K562 (cell line): Measurements from ENCODE around the gene CCDC15.

Experiments
- CEBPB ChIP-seq: fragments of 450-650 bp; IDR thresholded peaks from 2 replicates; pipeline ENCODE4 v1.6.1; 2016; ENCODE audit warnings: missing genetic modification characterization, missing compliant biosample characterization
- HNRNPL ChIP-seq: fragments of 200-400 bp; formaldehyde crosslinking; IDR thresholded peaks from 2 replicates; pipeline ENCODE4 v1.6.1; 2017; ENCODE audit warnings: low read depth, mild to moderate bottlenecking, low read length
- KLF16 ChIP-seq: IDR thresholded peaks from 2 replicates; pipeline ENCODE4 v1.6.1; 2016; ENCODE audit warnings: antibody characterized with exemption
- POLR2AphosphoS2 ChIP-seq: IDR thresholded peaks from 2 replicates; pipeline ENCODE4 v1.6.1; 2012; ENCODE audit warnings: low read length, improper control_type of control experiment
- SIN3A ChIP-seq, 2 experiments: fragments of 150-350 bp in 1 of 2; IDR thresholded peaks; 2 replicates each; pipeline ENCODE4 v1.6.1; 2011 to 2016; ENCODE audit warnings: borderline replicate concordance in 2 of 2, low read depth in 2 of 2, low read length in 2 of 2, mild to moderate bottlenecking in 2 of 2, moderate library complexity in 2 of 2; ENCODE audit not compliant: control insufficient read depth in 1 of 2
- TSC22D4 ChIP-seq: fragments of 450-650 bp; IDR thresholded peaks from 2 replicates; pipeline ENCODE4 v1.6.1; 2016; ENCODE audit warnings: missing genetic modification characterization, missing biosample characterization, control low read depth
- TF ChIP-seq, protein P1 (sequence below): fragments of 150-350 bp; conservative IDR thresholded peaks from 2 replicates; pipeline ENCODE4 v1.6.1; 2014; ENCODE audit warnings: low read length
- TF ChIP-seq, protein P2 (sequence below), 3 experiments: IDR thresholded peaks in 2 of 3; conservative IDR thresholded peaks in 1 of 3; 2 replicates each; pipeline ENCODE4 v1.5.1; 2011 to 2012; ENCODE audit warnings: low read length in 3 of 3, mild to moderate bottlenecking in 3 of 3, control low read depth in 2 of 3, improper control_type of control experiment in 1 of 3, inconsistent platforms in 1 of 3, low read depth in 1 of 3, mixed read lengths in 1 of 3, moderate library complexity in 1 of 3; ENCODE audit not compliant: insufficient read depth in 2 of 3
- TF ChIP-seq, protein P3 (sequence below): IDR thresholded peaks from 2 replicates; pipeline ENCODE4 v1.6.1; 2014; ENCODE audit warnings: antibody characterized with exemption

DNA sequence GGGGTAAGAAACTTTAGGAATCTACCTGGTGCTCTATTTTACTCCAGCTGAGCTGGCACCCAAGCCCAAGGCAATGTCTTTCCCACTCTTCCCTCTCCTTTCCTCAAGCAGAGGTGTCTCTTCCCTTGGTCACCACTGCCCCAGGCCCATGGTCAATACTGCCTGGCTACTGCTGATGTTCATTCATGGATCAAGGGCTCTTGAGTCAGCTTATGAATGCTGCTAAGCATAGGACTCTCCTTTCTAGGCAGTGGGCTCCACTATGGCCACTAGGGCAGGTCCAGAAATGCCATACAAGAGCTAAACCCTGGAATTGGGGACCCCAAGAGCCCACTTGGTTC is 37.7 kb upstream of the CCDC15 start:
- TF ChIP-seq, protein P1, sequence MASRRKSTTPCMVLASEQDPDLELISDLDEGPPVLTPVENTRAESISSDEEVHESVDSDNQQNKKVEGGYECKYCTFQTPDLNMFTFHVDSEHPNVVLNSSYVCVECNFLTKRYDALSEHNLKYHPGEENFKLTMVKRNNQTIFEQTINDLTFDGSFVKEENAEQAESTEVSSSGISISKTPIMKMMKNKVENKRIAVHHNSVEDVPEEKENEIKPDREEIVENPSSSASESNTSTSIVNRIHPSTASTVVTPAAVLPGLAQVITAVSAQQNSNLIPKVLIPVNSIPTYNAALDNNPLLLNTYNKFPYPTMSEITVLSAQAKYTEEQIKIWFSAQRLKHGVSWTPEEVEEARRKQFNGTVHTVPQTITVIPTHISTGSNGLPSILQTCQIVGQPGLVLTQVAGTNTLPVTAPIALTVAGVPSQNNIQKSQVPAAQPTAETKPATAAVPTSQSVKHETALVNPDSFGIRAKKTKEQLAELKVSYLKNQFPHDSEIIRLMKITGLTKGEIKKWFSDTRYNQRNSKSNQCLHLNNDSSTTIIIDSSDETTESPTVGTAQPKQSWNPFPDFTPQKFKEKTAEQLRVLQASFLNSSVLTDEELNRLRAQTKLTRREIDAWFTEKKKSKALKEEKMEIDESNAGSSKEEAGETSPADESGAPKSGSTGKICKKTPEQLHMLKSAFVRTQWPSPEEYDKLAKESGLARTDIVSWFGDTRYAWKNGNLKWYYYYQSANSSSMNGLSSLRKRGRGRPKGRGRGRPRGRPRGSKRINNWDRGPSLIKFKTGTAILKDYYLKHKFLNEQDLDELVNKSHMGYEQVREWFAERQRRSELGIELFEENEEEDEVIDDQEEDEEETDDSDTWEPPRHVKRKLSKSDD, result no peak
- TF ChIP-seq KLF16 (no peak), HNRNPL (no peak), SIN3A (IDR thresholded peaks at IDR 0.05; ENCODE audit: borderline replicate concordance in 2 of 2, control insufficient read depth in 1 of 2, low read depth in 2 of 2, low read length in 2 of 2) (no peak), CEBPB (tag) (no peak), POLR2AphosphoS2 (no peak), TSC22D4 (no peak)
- TF ChIP-seq, protein P2, sequence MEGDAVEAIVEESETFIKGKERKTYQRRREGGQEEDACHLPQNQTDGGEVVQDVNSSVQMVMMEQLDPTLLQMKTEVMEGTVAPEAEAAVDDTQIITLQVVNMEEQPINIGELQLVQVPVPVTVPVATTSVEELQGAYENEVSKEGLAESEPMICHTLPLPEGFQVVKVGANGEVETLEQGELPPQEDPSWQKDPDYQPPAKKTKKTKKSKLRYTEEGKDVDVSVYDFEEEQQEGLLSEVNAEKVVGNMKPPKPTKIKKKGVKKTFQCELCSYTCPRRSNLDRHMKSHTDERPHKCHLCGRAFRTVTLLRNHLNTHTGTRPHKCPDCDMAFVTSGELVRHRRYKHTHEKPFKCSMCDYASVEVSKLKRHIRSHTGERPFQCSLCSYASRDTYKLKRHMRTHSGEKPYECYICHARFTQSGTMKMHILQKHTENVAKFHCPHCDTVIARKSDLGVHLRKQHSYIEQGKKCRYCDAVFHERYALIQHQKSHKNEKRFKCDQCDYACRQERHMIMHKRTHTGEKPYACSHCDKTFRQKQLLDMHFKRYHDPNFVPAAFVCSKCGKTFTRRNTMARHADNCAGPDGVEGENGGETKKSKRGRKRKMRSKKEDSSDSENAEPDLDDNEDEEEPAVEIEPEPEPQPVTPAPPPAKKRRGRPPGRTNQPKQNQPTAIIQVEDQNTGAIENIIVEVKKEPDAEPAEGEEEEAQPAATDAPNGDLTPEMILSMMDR (IDR thresholded peaks at IDR 0.05 in 2 of 3, conservative IDR thresholded peaks at IDR 0.05 in 1 of 3; ENCODE audit: insufficient read depth in 2 of 3, low read depth in 1 of 3, low read length in 3 of 3), result no peak
- TF ChIP-seq, protein P3, sequence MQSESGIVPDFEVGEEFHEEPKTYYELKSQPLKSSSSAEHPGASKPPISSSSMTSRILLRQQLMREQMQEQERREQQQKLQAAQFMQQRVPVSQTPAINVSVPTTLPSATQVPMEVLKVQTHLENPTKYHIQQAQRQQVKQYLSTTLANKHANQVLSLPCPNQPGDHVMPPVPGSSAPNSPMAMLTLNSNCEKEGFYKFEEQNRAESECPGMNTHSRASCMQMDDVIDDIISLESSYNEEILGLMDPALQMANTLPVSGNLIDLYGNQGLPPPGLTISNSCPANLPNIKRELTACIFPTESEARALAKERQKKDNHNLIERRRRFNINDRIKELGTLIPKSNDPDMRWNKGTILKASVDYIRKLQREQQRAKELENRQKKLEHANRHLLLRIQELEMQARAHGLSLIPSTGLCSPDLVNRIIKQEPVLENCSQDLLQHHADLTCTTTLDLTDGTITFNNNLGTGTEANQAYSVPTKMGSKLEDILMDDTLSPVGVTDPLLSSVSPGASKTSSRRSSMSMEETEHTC, result no peak
